CD4-positive, alpha-beta T cell (primary cell): ENCODE measurements around the gene VASN. TPM values are rescaled to one million over a fixed set of nuclear protein-coding genes. Genes with fewer than 3 reads are reported as not detected.

Experiments used
- ATAC-seq: fragments of 200-7000 bp; cut with Tn5 transposase; one replicate; pipeline ENCODE4 v1.10.0; 2022; ENCODE audit warnings: mild to moderate bottlenecking; ENCODE audit not compliant: poor library complexity
- CTCF ChIA-PET: fragments of 350-600 bp; sonication (Branson Sonifier 250); formaldehyde crosslinking; loops from one replicate; lab custom pipeline; 2021; ENCODE audit warnings: antibody characterized with exemption, inconsistent platforms; lab: Charles Lee
- POLR2A ChIA-PET: fragments of 350-600 bp; sonication (Branson Sonifier 250); formaldehyde crosslinking; loops from one replicate; lab custom pipeline; 2021; ENCODE audit warnings: antibody characterized with exemption, inconsistent platforms; lab: Charles Lee
- DNase-seq, 14 experiments: peaks; one replicate each; pipeline ENCODE4 v3.0.0-alpha.2; 2013 to 2020; ENCODE audit warnings: mixed read lengths in 2 of 14
- H3K27ac ChIP-seq, 2 donors: one replicate each; pipeline versions ENCODE4 v1.5.1 to v1.7.0; 2013; ENCODE audit warnings: low read length in 2 of 2, low read depth in 1 of 2, mild to moderate bottlenecking in 1 of 2
- H3K27me3 ChIP-seq, 2 experiments: 1 replicate in 1 of 2; 2 replicates in 1 of 2; pipeline versions ENCODE4 v1.6.1 to v1.7.0; 2013; ENCODE audit warnings: low read length in 2 of 2, control low read depth in 1 of 2, mild to moderate bottlenecking in 1 of 2, moderate library complexity in 1 of 2; ENCODE audit not compliant: insufficient read depth in 2 of 2, control insufficient read depth in 1 of 2
- H3K36me3 ChIP-seq: one replicate; pipeline ENCODE4 v1.6.1; 2013; ENCODE audit warnings: low read length, control low read depth; ENCODE audit not compliant: insufficient read depth
- H3K4me1 ChIP-seq: one replicate; pipeline ENCODE4 v1.6.1; 2013; ENCODE audit warnings: low read length, control low read depth; ENCODE audit not compliant: insufficient read depth
- H3K4me3 ChIP-seq: one replicate; pipeline ENCODE4 v1.5.1; 2013; ENCODE audit warnings: mild to moderate bottlenecking, low read length, moderate library complexity
- H3K9me3 ChIP-seq, 2 experiments: 1 replicate in 1 of 2; 2 replicates in 1 of 2; pipeline versions ENCODE4 v1.6.1 to v1.7.0; 2013; ENCODE audit warnings: low read length in 2 of 2, mild to moderate bottlenecking in 2 of 2, control low read depth in 1 of 2, moderate library complexity in 1 of 2; ENCODE audit not compliant: control insufficient read depth in 1 of 2, insufficient read depth in 1 of 2
- H3K27ac Mint-ChIP-seq: one replicate; pipeline ENCODE4 v1.8.0; 2020; ENCODE audit warnings: mixed read lengths
- H3K27me3 Mint-ChIP-seq: one replicate; pipeline ENCODE4 v1.8.0; 2021; ENCODE audit warnings: mixed read lengths
- H3K36me3 Mint-ChIP-seq: one replicate; pipeline ENCODE4 v1.8.0; 2021; ENCODE audit warnings: low read depth, mixed read lengths
- H3K4me1 Mint-ChIP-seq: one replicate; pipeline ENCODE4 v1.8.0; 2021; ENCODE audit warnings: low read depth, mixed read lengths
- H3K4me3 Mint-ChIP-seq: one replicate; pipeline ENCODE4 v1.8.0; 2020; ENCODE audit warnings: mild to moderate bottlenecking, mixed read lengths
- H3K9me3 Mint-ChIP-seq: one replicate; pipeline ENCODE4 v1.8.0; 2020; ENCODE audit warnings: mixed read lengths
- intact Hi-C, 2 experiments: fragments of 100-400 bp; cut with DNase I in 1 of 2; cut with micrococcal nuclease in 1 of 2; formaldehyde crosslinking; loops; one replicate each; pipeline versions ENCODE4 v1.15.1 to v1.9.0; 2023 to 2025; cut with DNase I, micrococcal nuclease
- total RNA-seq, 174 experiments: library from RNA in 2 of 174; stranded (reverse) in 2 of 174; gene quantifications; one replicate each; pipeline ENCODE4 v1.2.3 and lab custom pipeline; 2021 to 2026
- TF ChIP-seq, protein P1 (sequence below): fragments of 200-600 bp; IDR thresholded peaks from one replicate; pipeline ENCODE4 v1.8.0; 2022; ENCODE audit warnings: antibody characterized with exemption, mild to moderate bottlenecking

VASN gene
- total RNA-seq, 2 experiments from 2014 or later, result 0.70 to 0.77 TPM

DNA sequence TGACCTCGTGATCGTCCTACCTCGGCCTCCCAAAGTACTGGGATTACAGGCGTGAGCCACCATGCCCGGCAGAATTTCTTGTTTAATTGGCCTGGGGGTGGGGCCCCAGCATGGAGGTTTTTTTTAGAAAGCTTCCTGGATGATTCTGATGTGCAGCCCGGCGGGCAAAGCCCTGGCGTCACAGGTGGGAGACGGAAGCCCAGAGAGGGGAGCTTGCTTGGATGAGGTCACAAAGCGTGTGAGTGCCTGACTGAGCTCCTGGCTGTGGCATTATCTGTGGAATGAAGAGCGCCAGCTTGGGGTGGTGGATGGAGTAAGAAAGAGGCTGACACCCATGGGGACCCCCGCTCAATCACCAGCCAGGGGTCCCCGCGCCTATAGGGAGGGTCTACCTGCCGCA lies 4.1 kb downstream of the VASN start:
- H3K9me3 ChIP-seq, result no peaks in the 10 kb centered on the region
- H3K4me3 ChIP-seq, result no peak overlapping the region
- H3K4me1 Mint-ChIP-seq, result peaks cover 39% of the 10 kb centered on the region
- intact Hi-C loops, result no loop called here
- H3K4me3 Mint-ChIP-seq, result peak overlapping the region; percentile 73
- DNase-seq, result no peak
- POLR2A ChIA-PET, result no interaction called here
- H3K27me3 Mint-ChIP-seq, result no peaks in the 10 kb centered on the region
- no peak for ATAC-seq
- peak overlapping the region; percentile 81 for H3K27ac Mint-ChIP-seq
- H3K27ac ChIP-seq, result no peak overlapping the region
- TF ChIP-seq, protein P1, sequence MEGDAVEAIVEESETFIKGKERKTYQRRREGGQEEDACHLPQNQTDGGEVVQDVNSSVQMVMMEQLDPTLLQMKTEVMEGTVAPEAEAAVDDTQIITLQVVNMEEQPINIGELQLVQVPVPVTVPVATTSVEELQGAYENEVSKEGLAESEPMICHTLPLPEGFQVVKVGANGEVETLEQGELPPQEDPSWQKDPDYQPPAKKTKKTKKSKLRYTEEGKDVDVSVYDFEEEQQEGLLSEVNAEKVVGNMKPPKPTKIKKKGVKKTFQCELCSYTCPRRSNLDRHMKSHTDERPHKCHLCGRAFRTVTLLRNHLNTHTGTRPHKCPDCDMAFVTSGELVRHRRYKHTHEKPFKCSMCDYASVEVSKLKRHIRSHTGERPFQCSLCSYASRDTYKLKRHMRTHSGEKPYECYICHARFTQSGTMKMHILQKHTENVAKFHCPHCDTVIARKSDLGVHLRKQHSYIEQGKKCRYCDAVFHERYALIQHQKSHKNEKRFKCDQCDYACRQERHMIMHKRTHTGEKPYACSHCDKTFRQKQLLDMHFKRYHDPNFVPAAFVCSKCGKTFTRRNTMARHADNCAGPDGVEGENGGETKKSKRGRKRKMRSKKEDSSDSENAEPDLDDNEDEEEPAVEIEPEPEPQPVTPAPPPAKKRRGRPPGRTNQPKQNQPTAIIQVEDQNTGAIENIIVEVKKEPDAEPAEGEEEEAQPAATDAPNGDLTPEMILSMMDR, result no peak
- peaks cover 40% of the 10 kb centered on the region for H3K36me3 Mint-ChIP-seq
- no peaks in the 10 kb centered on the region for H3K27me3 ChIP-seq
- CTCF ChIA-PET, result no interaction called here
- H3K9me3 Mint-ChIP-seq, result no peaks in the 10 kb centered on the region
- H3K4me1 ChIP-seq, result peaks cover 77% of the 10 kb centered on the region
- peaks cover 43% of the 10 kb centered on the region for H3K36me3 ChIP-seq

- Histone ChIP-seq H3K4me1 (peaks cover 71% of the 10 kb centered on the region), H3K27ac (no peak overlapping the region), H3K36me3 (peaks cover 45% of the 10 kb centered on the region), H3K9me3 (no peaks in the 10 kb centered on the region), H3K27me3 (no peaks in the 10 kb centered on the region), H3K4me3 (no peak overlapping the region)
- intact Hi-C loops, result no loop called here
- ATAC-seq, result no peak
- Mint-ChIP-seq H3K9me3 (no peaks in the 10 kb centered on the region), H3K4me1 (peaks cover 39% of the 10 kb centered on the region), H3K4me3 (no peak overlapping the region), H3K27ac (peak overlapping the region; percentile 81), H3K27me3 (no peaks in the 10 kb centered on the region), H3K36me3 (peaks cover 43% of the 10 kb centered on the region)
- TF ChIP-seq, protein P1, result no peak
- ChIA-PET POLR2A (no interaction called here), CTCF (no interaction called here)
- DNase-seq, result no peak
These were observed 4.7 kb downstream of the VASN start for GRCh38 chr16:4376126-4376892.

GRCh38 chr16:4376893-4377572 lies 5.4 kb downstream of the VASN start:
- Mint-ChIP-seq H3K36me3 (peaks cover 48% of the 10 kb centered on the region), H3K4me1 (peaks cover 39% of the 10 kb centered on the region), H3K27ac (peak overlapping the region; percentile 77), H3K9me3 (no peaks in the 10 kb centered on the region), H3K27me3 (no peaks in the 10 kb centered on the region), H3K4me3 (peak overlapping the region; percentile 23)
- no peak for DNase-seq
- ATAC-seq, result no peak
- TF ChIP-seq, protein P1, result no peak
- Histone ChIP-seq H3K4me1 (peaks cover 68% of the 10 kb centered on the region), H3K4me3 (no peak overlapping the region), H3K9me3 (no peaks in the 10 kb centered on the region), H3K36me3 (peaks cover 52% of the 10 kb centered on the region), H3K27ac (no peak overlapping the region), H3K27me3 (no peaks in the 10 kb centered on the region)
- intact Hi-C loops, result no loop called here
- ChIA-PET POLR2A (no interaction called here), CTCF (interaction anchor here (2.3 kb wide), 1 partner anchor 26 kb away, joined by 8 read pairs; no protein-coding TSS in a partner anchor)
